Endothelial cell of umbilical vein (primary cell): ENCODE measurements around the gene CD84.

Experiments used
- EZH2 ChIP-seq: IDR thresholded peaks from 2 replicates; pipeline ENCODE4 v1.6.1; 2012; ENCODE audit warnings: borderline replicate concordance, low read depth, mild to moderate bottlenecking, moderate library complexity, low read length, inconsistent platforms; ENCODE audit not compliant: severe bottlenecking
- FOS ChIP-seq: IDR thresholded peaks from 2 replicates; pipeline ENCODE4 v1.6.1; 2011; ENCODE audit warnings: mild to moderate bottlenecking, low read length, moderate library complexity, borderline replicate concordance; ENCODE audit not compliant: insufficient read depth
- GATA2 ChIP-seq: IDR thresholded peaks from 2 replicates; pipeline ENCODE4 v1.7.0; 2011; ENCODE audit warnings: low read depth, mild to moderate bottlenecking, moderate library complexity, mixed read lengths, low read length; ENCODE audit not compliant: insufficient read length, insufficient read depth
- JUN ChIP-seq: IDR thresholded peaks from 2 replicates; pipeline ENCODE4 v1.6.1; 2011; ENCODE audit warnings: borderline replicate concordance, low read depth; ENCODE audit not compliant: insufficient read length, insufficient read depth
- POLR2A ChIP-seq: IDR thresholded peaks from 2 replicates; pipeline ENCODE4 v1.6.1; 2012; ENCODE audit warnings: low read depth, mild to moderate bottlenecking, control low read depth, low read length
- POLR2AphosphoS5 ChIP-seq: IDR thresholded peaks from 2 replicates; pipeline ENCODE4 v1.6.1; 2012; ENCODE audit warnings: low read depth, mild to moderate bottlenecking, control low read depth, low read length, moderate library complexity; ENCODE audit not compliant: insufficient read depth
- TF ChIP-seq, protein P1 (sequence below), 2 donors: IDR thresholded peaks; 1 replicate in 1 of 2; 2 replicates in 1 of 2; pipeline ENCODE4 v1.5.1; 2011; ENCODE audit warnings: low read length in 2 of 2, mild to moderate bottlenecking in 2 of 2, moderate library complexity in 2 of 2, control low read depth in 1 of 2, inconsistent platforms in 1 of 2, low read depth in 1 of 2; ENCODE audit not compliant: insufficient read depth in 1 of 2; ENCODE audit errors: extremely low read depth in 1 of 2
- TF ChIP-seq, protein P2 (sequence below): IDR thresholded peaks from 2 replicates; pipeline ENCODE4 v1.6.1; 2011; ENCODE audit not compliant: insufficient read depth, insufficient read length

DNA sequence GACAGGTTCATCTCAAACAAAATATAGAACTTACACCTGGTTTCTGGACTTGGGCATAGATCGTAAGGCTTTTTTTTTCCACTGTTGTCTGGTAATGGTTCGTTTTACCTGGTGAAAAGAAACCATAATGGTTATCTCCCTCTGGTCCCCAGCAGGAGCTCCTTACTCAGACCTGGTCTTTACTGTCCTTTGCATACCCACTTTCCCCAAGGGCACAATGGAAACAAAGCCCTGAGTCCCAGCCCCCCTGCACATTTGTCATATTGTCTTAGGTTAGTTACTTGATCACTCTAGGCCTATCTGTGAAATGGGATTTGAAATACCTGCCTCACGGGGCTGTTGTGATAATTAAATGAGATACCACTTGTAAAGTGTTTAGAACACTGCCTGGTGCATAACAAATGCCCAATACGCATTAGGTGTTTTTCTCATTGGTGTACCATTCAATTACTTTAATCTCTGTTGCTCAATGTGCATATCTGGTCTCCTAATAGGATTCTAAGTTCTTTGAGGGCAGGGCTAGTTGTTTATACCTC is 40.5 kb upstream of the CD84 start:
- TF ChIP-seq, protein P1, sequence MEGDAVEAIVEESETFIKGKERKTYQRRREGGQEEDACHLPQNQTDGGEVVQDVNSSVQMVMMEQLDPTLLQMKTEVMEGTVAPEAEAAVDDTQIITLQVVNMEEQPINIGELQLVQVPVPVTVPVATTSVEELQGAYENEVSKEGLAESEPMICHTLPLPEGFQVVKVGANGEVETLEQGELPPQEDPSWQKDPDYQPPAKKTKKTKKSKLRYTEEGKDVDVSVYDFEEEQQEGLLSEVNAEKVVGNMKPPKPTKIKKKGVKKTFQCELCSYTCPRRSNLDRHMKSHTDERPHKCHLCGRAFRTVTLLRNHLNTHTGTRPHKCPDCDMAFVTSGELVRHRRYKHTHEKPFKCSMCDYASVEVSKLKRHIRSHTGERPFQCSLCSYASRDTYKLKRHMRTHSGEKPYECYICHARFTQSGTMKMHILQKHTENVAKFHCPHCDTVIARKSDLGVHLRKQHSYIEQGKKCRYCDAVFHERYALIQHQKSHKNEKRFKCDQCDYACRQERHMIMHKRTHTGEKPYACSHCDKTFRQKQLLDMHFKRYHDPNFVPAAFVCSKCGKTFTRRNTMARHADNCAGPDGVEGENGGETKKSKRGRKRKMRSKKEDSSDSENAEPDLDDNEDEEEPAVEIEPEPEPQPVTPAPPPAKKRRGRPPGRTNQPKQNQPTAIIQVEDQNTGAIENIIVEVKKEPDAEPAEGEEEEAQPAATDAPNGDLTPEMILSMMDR (IDR thresholded peaks at IDR 0.05; ENCODE audit: extremely low read depth in 1 of 2, insufficient read depth in 1 of 2, low read depth in 1 of 2, low read length in 2 of 2): no peak
- TF ChIP-seq POLR2AphosphoS5 (no peak), POLR2A (no peak), EZH2 (no peak), JUN (no peak), GATA2 (no peak), FOS (no peak)
- TF ChIP-seq, protein P2, sequence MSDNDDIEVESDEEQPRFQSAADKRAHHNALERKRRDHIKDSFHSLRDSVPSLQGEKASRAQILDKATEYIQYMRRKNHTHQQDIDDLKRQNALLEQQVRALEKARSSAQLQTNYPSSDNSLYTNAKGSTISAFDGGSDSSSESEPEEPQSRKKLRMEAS: no peak
